ENCODE results near the gene TMC2. TPM values are rescaled to one million over a fixed set of nuclear protein-coding genes. Genes with fewer than 3 reads are reported as not detected.

TMC2 gene
- total RNA-seq, 1 donor from 2014 or later, result not detected

DNA sequence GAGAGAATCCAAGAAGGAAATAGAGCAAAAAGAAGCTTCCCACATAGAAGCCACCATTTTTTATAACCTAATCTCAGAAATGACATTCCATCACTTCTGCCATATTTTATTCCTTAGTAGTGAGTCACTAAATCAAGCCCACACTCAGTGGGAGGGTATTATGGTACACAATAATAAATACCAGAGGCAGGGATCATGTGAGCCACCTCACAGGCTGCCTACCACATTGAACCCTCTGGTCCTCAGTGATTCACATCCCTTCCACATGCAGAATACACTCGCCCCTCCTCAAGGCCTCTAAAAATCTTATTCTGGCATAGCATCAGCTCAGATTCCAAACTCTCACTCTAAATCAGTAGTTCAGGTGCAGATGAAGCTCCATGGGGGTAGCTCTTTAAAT lies 49.4 kb downstream of the TMC2 start:
- Histone ChIP-seq H3K27ac (no peak overlapping the region), H3K9me3 (no peaks in the 10 kb centered on the region), H3K4me1 (no peaks in the 10 kb centered on the region), H3K27me3 (no peaks in the 10 kb centered on the region), H3K36me3 (no peaks in the 10 kb centered on the region), H3K4me3 (no peak overlapping the region)
- TF ChIP-seq POLR2A (IDR thresholded peaks at IDR 0.05) (no peak), POLR2AphosphoS5 (IDR thresholded peaks at IDR 0.05; ENCODE audit: insufficient read depth in 1 of 2, low read depth in 1 of 2) (no peak)
- TF ChIP-seq, protein P1, sequence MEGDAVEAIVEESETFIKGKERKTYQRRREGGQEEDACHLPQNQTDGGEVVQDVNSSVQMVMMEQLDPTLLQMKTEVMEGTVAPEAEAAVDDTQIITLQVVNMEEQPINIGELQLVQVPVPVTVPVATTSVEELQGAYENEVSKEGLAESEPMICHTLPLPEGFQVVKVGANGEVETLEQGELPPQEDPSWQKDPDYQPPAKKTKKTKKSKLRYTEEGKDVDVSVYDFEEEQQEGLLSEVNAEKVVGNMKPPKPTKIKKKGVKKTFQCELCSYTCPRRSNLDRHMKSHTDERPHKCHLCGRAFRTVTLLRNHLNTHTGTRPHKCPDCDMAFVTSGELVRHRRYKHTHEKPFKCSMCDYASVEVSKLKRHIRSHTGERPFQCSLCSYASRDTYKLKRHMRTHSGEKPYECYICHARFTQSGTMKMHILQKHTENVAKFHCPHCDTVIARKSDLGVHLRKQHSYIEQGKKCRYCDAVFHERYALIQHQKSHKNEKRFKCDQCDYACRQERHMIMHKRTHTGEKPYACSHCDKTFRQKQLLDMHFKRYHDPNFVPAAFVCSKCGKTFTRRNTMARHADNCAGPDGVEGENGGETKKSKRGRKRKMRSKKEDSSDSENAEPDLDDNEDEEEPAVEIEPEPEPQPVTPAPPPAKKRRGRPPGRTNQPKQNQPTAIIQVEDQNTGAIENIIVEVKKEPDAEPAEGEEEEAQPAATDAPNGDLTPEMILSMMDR (IDR thresholded peaks at IDR 0.05), result no peak
- DNase-seq (ENCODE audit: extremely low spot score in 2 of 2), result no peak
- intact Hi-C loops (cut with DNase I), result no loop called here

DNA sequence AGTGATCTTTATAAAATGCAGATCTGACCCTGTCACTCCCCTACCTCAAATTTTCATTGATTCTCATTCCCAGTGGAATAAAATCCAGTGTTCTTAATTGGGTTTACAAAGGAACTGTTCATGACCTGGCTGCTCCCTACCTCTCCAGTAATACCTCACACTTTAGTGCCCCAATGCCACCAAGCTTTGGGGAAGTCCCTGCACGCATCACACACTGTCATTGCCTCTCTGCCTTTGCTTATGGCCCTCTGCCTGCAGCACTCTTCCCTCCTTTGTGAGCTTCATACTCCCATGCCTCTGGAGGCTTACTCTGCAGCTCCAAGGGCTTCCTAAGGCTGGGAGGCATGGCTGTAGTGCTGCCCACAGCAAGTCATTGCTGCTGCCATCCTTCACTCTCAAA lies 57.4 kb downstream of the TMC2 start:
- Histone ChIP-seq H3K9me3 (no peaks in the 10 kb centered on the region), H3K27ac (no peak overlapping the region), H3K36me3 (no peaks in the 10 kb centered on the region), H3K27me3 (no peaks in the 10 kb centered on the region), H3K4me3 (no peak overlapping the region), H3K4me1 (no peaks in the 10 kb centered on the region)
- intact Hi-C loops (cut with DNase I), result no loop called here
- DNase-seq (ENCODE audit: extremely low spot score in 2 of 2), result no peak
- no peak for TF ChIP-seq POLR2AphosphoS5 (IDR thresholded peaks at IDR 0.05; ENCODE audit: insufficient read depth in 1 of 2, low read depth in 1 of 2)
- TF ChIP-seq POLR2A (IDR thresholded peaks at IDR 0.05), result no peak
- TF ChIP-seq, protein P1 (IDR thresholded peaks at IDR 0.05), result no peak

DNA sequence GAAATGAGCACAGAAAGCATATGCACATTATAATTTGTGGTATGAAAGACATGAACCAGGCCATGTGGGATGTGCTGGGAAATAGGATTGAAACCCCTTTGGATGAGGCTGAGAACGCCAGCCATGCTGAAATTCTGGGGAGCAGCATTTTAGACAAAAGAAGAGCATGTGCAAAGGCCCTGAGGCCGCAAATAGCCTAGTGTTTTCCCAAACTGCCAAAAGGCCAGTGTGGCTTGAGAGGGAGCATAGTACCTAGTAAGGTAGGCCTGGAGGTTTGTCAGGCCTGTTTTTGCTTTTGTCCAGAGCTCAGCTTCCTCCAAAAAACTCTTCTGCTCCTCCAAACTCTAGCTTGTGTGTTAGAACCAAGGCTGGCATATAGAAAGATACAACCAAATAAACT lies 58.7 kb downstream of the TMC2 start:
- TF ChIP-seq POLR2A (IDR thresholded peaks at IDR 0.05) (no peak), POLR2AphosphoS5 (IDR thresholded peaks at IDR 0.05; ENCODE audit: insufficient read depth in 1 of 2, low read depth in 1 of 2) (no peak)
- TF ChIP-seq, protein P1 (IDR thresholded peaks at IDR 0.05), result no peak
- H3K36me3 ChIP-seq, result no peaks in the 10 kb centered on the region
- H3K4me1 ChIP-seq, result no peaks in the 10 kb centered on the region
- no peaks in the 10 kb centered on the region for H3K9me3 ChIP-seq
- H3K27me3 ChIP-seq, result no peaks in the 10 kb centered on the region
- H3K4me3 ChIP-seq, result no peak overlapping the region
- no peak overlapping the region for H3K27ac ChIP-seq
- intact Hi-C loops (cut with DNase I), result no loop called here
- DNase-seq (ENCODE audit: extremely low spot score in 2 of 2), result no peak

DNA sequence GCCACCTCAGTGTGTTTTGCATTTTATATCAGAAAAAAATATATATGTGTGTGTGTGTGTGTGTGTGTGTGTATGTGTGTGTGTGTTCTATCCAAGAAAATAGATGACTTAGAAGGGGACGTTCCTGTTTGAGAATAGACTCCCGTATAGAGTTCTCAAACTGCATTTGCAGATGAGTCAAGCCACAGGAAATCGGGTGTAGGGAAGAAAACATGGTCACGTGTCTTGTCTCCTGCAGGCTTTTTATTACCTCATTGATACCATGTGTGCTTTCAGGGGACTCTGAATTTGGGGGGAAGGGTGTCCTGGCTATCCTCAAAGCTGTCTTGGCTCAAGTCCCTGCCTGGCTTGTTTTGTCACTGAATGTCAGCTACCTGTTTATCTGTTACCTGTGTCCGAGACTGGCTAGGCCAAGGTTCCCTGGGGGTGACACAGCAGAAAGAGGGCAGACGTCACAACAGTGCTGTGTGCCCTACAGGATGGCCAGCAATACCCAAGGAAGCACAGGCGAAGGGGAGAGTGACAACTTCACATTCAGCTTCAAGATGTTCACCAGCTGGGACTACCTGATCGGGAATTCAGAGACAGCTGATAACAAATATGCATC lies 60.4 kb downstream of the TMC2 start:
- Histone ChIP-seq H3K27ac (no peak overlapping the region), H3K4me3 (no peak overlapping the region), H3K4me1 (no peaks in the 10 kb centered on the region), H3K27me3 (no peaks in the 10 kb centered on the region), H3K36me3 (no peaks in the 10 kb centered on the region), H3K9me3 (no peaks in the 10 kb centered on the region)
- intact Hi-C loops (cut with DNase I), result no loop called here
- peak in 1 of 2 donors; percentile 56 for DNase-seq (ENCODE audit: extremely low spot score in 2 of 2)
- TF ChIP-seq, protein P1 (IDR thresholded peaks at IDR 0.05), result no peak
- no peak for TF ChIP-seq POLR2AphosphoS5 (IDR thresholded peaks at IDR 0.05; ENCODE audit: insufficient read depth in 1 of 2, low read depth in 1 of 2)
- TF ChIP-seq POLR2A (IDR thresholded peaks at IDR 0.05), result no peak

DNA sequence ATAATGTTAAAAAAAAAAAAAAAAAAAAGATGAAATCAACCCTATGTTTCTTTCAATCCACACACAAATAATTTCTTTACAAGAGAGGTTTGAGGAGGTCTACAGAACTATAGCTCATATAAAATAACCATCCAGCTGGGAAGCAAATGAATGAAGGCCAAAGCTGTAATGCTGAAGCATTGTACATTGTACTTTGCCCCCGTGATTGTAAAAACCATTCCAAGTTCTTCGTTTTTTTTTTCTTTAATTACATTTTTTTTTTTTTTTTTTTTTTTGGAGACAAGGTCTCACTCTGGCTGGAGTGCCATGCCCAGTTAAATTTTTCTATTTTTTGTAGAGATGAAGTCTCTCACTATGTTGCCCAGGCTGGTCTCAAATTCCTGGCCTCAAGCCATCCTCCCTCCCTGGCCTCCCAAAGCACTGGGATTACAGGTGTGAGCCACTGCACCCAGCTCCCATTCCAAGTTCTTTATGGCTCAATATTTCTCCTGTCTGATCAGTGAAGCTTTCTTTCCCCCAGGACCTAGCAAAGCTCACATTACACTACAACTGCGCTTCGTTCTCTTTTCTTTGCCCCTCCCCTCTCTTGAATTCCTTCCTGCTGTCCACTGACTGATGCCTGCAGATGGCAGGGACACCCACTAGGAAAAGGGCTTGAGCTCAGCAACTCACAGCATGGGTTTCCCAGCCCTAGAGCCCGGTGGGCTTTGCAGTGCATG lies 63.1 kb downstream of the TMC2 start:
- no peaks in the 10 kb centered on the region for H3K36me3 ChIP-seq
- intact Hi-C loops (cut with DNase I), result no loop called here
- H3K27ac ChIP-seq, result no peak overlapping the region
- DNase-seq (ENCODE audit: extremely low spot score in 2 of 2), result peak in 1 of 2 donors; percentile 42
- no peaks in the 10 kb centered on the region for H3K27me3 ChIP-seq
- no peak for TF ChIP-seq POLR2AphosphoS5 (IDR thresholded peaks at IDR 0.05; ENCODE audit: insufficient read depth in 1 of 2, low read depth in 1 of 2)
- TF ChIP-seq, protein P1 (IDR thresholded peaks at IDR 0.05), result no peak
- H3K9me3 ChIP-seq, result no peaks in the 10 kb centered on the region
- no peak overlapping the region for H3K4me3 ChIP-seq
- no peaks in the 10 kb centered on the region for H3K4me1 ChIP-seq

All from vagina (tissue), 2 donors.